ENCODE results near the gene MICALL2.

Gene MICALL2
- total RNA-seq: 4.6 to 7.2 (median 5.8) reads per million in 4 experiments

GRCh38 chr7:1458683-1459511, at the start of gene MICALL2:
MICALL2 (minus strand) TSS chr7:1459470; CDS start chr7:1459326, 144 bp downstream.
- no peak for DNase-seq

GRCh38 chr7:1508277-1508758, 49.0 kb upstream of the MICALL2 start:
- no peak for DNase-seq

GRCh38 chr7:1505731-1506550, 46.7 kb upstream of the MICALL2 start:
- DNase-seq: no peak

- peak; percentile 80 for DNase-seq
Observed at GRCh38 chr7:1503816-1504775, 44.8 kb upstream of the MICALL2 start, which contains the start of gene INTS1. INTS1 (minus strand) TSS chr7:1504389; CDS start chr7:1503960, 429 bp downstream.

GRCh38 chr7:1503390-1503789, 44.1 kb upstream of the MICALL2 start:
- no peak for DNase-seq

- DNase-seq: no peak
Observed at GRCh38 chr7:1502845-1503244, 43.6 kb upstream of the MICALL2 start.

- no peak for DNase-seq
Observed at GRCh38 chr7:1501487-1502270, 42.4 kb upstream of the MICALL2 start.

- no peak for DNase-seq
Observed at GRCh38 chr7:1500064-1500807, 41.0 kb upstream of the MICALL2 start.

GRCh38 chr7:1499367-1500029, 40.2 kb upstream of the MICALL2 start:
- no peak for DNase-seq

GRCh38 chr7:1498370-1499305, 39.4 kb upstream of the MICALL2 start:
- DNase-seq: no peak

GRCh38 chr7:1497293-1497927, 38.1 kb upstream of the MICALL2 start:
- no peak for DNase-seq

- DNase-seq: no peak
Observed at GRCh38 chr7:1496531-1497292, 37.4 kb upstream of the MICALL2 start.

- DNase-seq: no peak
Observed at GRCh38 chr7:1495564-1496242, 36.4 kb upstream of the MICALL2 start.

- no peak for DNase-seq
Observed at GRCh38 chr7:1494866-1495563, 35.7 kb upstream of the MICALL2 start.

- no peak for DNase-seq
Observed at GRCh38 chr7:1494447-1494846, 35.2 kb upstream of the MICALL2 start.

GRCh38 chr7:1493571-1493970, 34.3 kb upstream of the MICALL2 start:
- DNase-seq: no peak

Data from effector CD8-positive, alpha-beta T cell (primary cell).